Endothelial cell of umbilical vein (primary cell): ENCODE measurements around the gene FCF1. TPM values are rescaled to one million over a fixed set of nuclear protein-coding genes. Genes with fewer than 3 reads are reported as not detected.

ENCODE experiments used
- BruUV-seq: library from RNA; stranded (reverse); fragments of 400-500 nt; replicated peaks from 2 replicates; lab custom pipeline; 2021; lab: Mats Ljungman, UMichigan
- CTCF ChIA-PET: fragments of 300-600, 350-600 bp; sonication (Branson Sonifier 250); formaldehyde crosslinking; loops from one replicate; lab custom pipeline; 2021; ENCODE audit warnings: antibody characterized with exemption, inconsistent platforms; lab: Charles Lee
- POLR2A ChIA-PET: fragments of 300-600, 350-600 bp; sonication (Branson Sonifier 250); formaldehyde crosslinking; loops from one replicate; lab custom pipeline; 2021; ENCODE audit warnings: antibody characterized with exemption, inconsistent platforms; lab: Charles Lee
- DNase-seq: peaks from one replicate; pipeline ENCODE4 v3.0.0-alpha.2; 2011; ENCODE audit warnings: low read depth, low spot score
- FAIRE-seq: peaks from 2 replicates; lab custom pipeline; 2011; peaks lifted over from hg19 to GRCh38; lab: Jason Lieb, UNC
- H2AFZ ChIP-seq: 2 replicates; pipeline ENCODE4 v1.6.0; 2012; ENCODE audit warnings: low read depth, low read length, control low read depth, inconsistent platforms
- H3K27ac ChIP-seq: 2 replicates; pipeline ENCODE4 v1.5.1; 2011; ENCODE audit warnings: low read depth, mild to moderate bottlenecking, control low read depth, low read length, moderate library complexity; ENCODE audit not compliant: insufficient read depth
- H3K27me3 ChIP-seq, 2 experiments: 2 replicates each; pipeline versions ENCODE4 v1.6.0 to v1.6.1; 2011; ENCODE audit warnings: low read length in 2 of 2, mixed read lengths in 1 of 2; ENCODE audit not compliant: control insufficient read depth in 2 of 2, insufficient read depth in 2 of 2
- H3K36me3 ChIP-seq, 2 experiments: 2 replicates in 1 of 2; 3 replicates in 1 of 2; pipeline ENCODE4 v1.5.1; 2011; ENCODE audit warnings: low read length in 2 of 2, mild to moderate bottlenecking in 1 of 2, moderate library complexity in 1 of 2; ENCODE audit not compliant: control insufficient read depth in 2 of 2, insufficient read depth in 2 of 2; ENCODE audit errors: extremely low read depth in 1 of 2
- H3K4me1 ChIP-seq: 3 replicates; pipeline ENCODE4 v1.5.1; 2011; ENCODE audit warnings: mild to moderate bottlenecking, low read length; ENCODE audit not compliant: control insufficient read depth, insufficient read depth; ENCODE audit errors: extremely low read depth
- H3K4me2 ChIP-seq: 2 replicates; pipeline ENCODE4 v1.6.1; 2011; ENCODE audit warnings: low read length, control low read depth, mixed read lengths; ENCODE audit not compliant: insufficient read depth
- H3K4me3 ChIP-seq, 3 experiments: fragments of 200-600 bp in 1 of 3; sonication (generic), shearing (Covaris generic) in 1 of 3; replicated peaks in 1 of 3; 2 replicates each; pipeline ENCODE4 v1.5.1; 2011 to 2016; ENCODE audit warnings: control low read depth in 3 of 3, low read length in 3 of 3, mild to moderate bottlenecking in 2 of 3, inconsistent platforms in 1 of 3, low read depth in 1 of 3, moderate library complexity in 1 of 3; ENCODE audit not compliant: insufficient read depth in 1 of 3
- H3K79me2 ChIP-seq: 2 replicates; pipeline ENCODE4 v1.6.0; 2012; ENCODE audit warnings: low read length, inconsistent platforms; ENCODE audit not compliant: control insufficient read depth, insufficient read depth
- H3K9ac ChIP-seq: replicated peaks from 2 replicates; pipeline ENCODE3; 2011; ENCODE audit warnings: low read length, control low read depth; ENCODE audit not compliant: insufficient read depth; ENCODE audit errors: extremely low read depth
- H3K9me1 ChIP-seq: replicated peaks from 3 replicates; pipeline ENCODE4 v1.6.0; 2011; ENCODE audit warnings: mild to moderate bottlenecking, low read length; ENCODE audit not compliant: control insufficient read depth, insufficient read depth; ENCODE audit errors: extremely low read depth
- H3K9me3 ChIP-seq: replicated peaks from 2 replicates; pipeline ENCODE4 v1.5.1; 2012; ENCODE audit warnings: low read length, inconsistent platforms; ENCODE audit not compliant: control insufficient read depth, insufficient read depth
- H4K20me1 ChIP-seq: replicated peaks from 2 replicates; pipeline ENCODE3; 2011; ENCODE audit warnings: mild to moderate bottlenecking, low read length; ENCODE audit not compliant: control insufficient read depth, insufficient read depth; ENCODE audit errors: extremely low read depth
- EZH2 ChIP-seq: IDR thresholded peaks from 2 replicates; pipeline ENCODE4 v1.6.1; 2012; ENCODE audit warnings: borderline replicate concordance, low read depth, mild to moderate bottlenecking, moderate library complexity, low read length, inconsistent platforms; ENCODE audit not compliant: severe bottlenecking
- FOS ChIP-seq: IDR thresholded peaks from 2 replicates; pipeline ENCODE4 v1.6.1; 2011; ENCODE audit warnings: mild to moderate bottlenecking, low read length, moderate library complexity, borderline replicate concordance; ENCODE audit not compliant: insufficient read depth
- GATA2 ChIP-seq: IDR thresholded peaks from 2 replicates; pipeline ENCODE4 v1.7.0; 2011; ENCODE audit warnings: low read depth, mild to moderate bottlenecking, moderate library complexity, mixed read lengths, low read length; ENCODE audit not compliant: insufficient read length, insufficient read depth
- JUN ChIP-seq: IDR thresholded peaks from 2 replicates; pipeline ENCODE4 v1.6.1; 2011; ENCODE audit warnings: borderline replicate concordance, low read depth; ENCODE audit not compliant: insufficient read length, insufficient read depth
- POLR2A ChIP-seq: IDR thresholded peaks from 2 replicates; pipeline ENCODE4 v1.6.1; 2012; ENCODE audit warnings: low read depth, mild to moderate bottlenecking, control low read depth, low read length
- POLR2AphosphoS5 ChIP-seq: IDR thresholded peaks from 2 replicates; pipeline ENCODE4 v1.6.1; 2012; ENCODE audit warnings: low read depth, mild to moderate bottlenecking, control low read depth, low read length, moderate library complexity; ENCODE audit not compliant: insufficient read depth
- dilution Hi-C: fragments of 300-500 bp; cut with MboI; formaldehyde crosslinking; loops from one replicate; pipeline ENCODE4 v1.15.0; 2019; ENCODE audit warnings: low sequenced_read_pairs; ENCODE audit not compliant: extremely low pct_ligation_motif_present
- intact Hi-C: fragments of 100-400 bp; cut with micrococcal nuclease; formaldehyde crosslinking; loops from one replicate; pipeline ENCODE4 v1.10.0; 2022
- polyA plus RNA-seq, 4 experiments: library from polyadenylated mRNA; depleted of rRNA in 3 of 4; stranded (reverse) in 3 of 4; unstranded in 1 of 4; fragments of >200 nt; gene quantifications; 2 replicates each; pipeline versions ENCODE4 v1.2.1 to v1.2.3, GENCODE V29; 2011 to 2012; ENCODE audit warnings: missing spikeins in 1 of 4
- total RNA-seq: library from RNA; stranded (reverse); gene quantifications from 2 replicates; pipeline ENCODE4 v1.2.3, GENCODE V29; 2021
- TF ChIP-seq, protein P1 (sequence below): IDR thresholded peaks from 2 replicates; pipeline ENCODE4 v1.6.1; 2011; ENCODE audit not compliant: insufficient read depth, insufficient read length
- TF ChIP-seq, protein P2 (sequence below), 2 donors: IDR thresholded peaks; 1 replicate in 1 of 2; 2 replicates in 1 of 2; pipeline ENCODE4 v1.5.1; 2011; ENCODE audit warnings: low read length in 2 of 2, mild to moderate bottlenecking in 2 of 2, moderate library complexity in 2 of 2, control low read depth in 1 of 2, inconsistent platforms in 1 of 2, low read depth in 1 of 2; ENCODE audit not compliant: insufficient read depth in 1 of 2; ENCODE audit errors: extremely low read depth in 1 of 2

Gene FCF1
- total and polyA plus RNA-seq, 2 donors (not counting 3 experiments of a cell fraction or from before 2014, with no cell fraction given), result 26.2 to 58.2 TPM

DNA sequence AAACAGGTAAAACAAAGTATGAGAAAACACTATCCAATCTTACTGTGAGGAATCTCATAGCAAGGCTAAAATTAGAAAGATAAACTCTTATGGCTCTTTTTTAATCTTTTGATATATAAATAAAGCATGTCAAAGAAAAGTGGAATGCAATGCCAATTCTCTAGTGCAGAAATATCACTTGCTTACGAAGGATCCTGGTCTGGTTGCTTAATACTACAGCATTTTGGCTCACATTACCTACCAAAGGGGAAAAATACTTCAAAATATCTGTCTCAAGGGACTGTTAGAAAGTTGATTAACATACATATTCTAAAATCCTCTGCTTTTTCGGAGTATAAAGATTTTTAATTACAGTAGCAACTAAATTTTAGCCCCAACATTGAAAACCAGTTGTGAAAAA is 21.5 kb upstream of the FCF1 start:
- dilution Hi-C loops, result no loop called here

GRCh38 chr14:74693191-74693590 is 19.8 kb upstream of the FCF1 start:
- H3K9me1 ChIP-seq, result no peaks in the 10 kb centered on the region
- intact Hi-C loops, result no loop called here
- ChIA-PET POLR2A (no interaction called here), CTCF (interaction anchor here (1.2 kb wide), 1 partner anchor 83 kb away, joined by 3 read pairs; no protein-coding TSS in a partner anchor)
- H4K20me1 ChIP-seq, result no peaks in the 10 kb centered on the region
- no peak overlapping the region for H3K9ac ChIP-seq
- no peaks in the 10 kb centered on the region for H3K9me3 ChIP-seq
- no peak overlapping the region for H3K4me2 ChIP-seq
- no peak for FAIRE-seq
- H3K79me2 ChIP-seq, result peaks cover 40% of the 10 kb centered on the region
- no peak for TF ChIP-seq POLR2AphosphoS5
- TF ChIP-seq, protein P1, sequence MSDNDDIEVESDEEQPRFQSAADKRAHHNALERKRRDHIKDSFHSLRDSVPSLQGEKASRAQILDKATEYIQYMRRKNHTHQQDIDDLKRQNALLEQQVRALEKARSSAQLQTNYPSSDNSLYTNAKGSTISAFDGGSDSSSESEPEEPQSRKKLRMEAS, result no peak
- no peak for TF ChIP-seq EZH2
- TF ChIP-seq, protein P2, sequence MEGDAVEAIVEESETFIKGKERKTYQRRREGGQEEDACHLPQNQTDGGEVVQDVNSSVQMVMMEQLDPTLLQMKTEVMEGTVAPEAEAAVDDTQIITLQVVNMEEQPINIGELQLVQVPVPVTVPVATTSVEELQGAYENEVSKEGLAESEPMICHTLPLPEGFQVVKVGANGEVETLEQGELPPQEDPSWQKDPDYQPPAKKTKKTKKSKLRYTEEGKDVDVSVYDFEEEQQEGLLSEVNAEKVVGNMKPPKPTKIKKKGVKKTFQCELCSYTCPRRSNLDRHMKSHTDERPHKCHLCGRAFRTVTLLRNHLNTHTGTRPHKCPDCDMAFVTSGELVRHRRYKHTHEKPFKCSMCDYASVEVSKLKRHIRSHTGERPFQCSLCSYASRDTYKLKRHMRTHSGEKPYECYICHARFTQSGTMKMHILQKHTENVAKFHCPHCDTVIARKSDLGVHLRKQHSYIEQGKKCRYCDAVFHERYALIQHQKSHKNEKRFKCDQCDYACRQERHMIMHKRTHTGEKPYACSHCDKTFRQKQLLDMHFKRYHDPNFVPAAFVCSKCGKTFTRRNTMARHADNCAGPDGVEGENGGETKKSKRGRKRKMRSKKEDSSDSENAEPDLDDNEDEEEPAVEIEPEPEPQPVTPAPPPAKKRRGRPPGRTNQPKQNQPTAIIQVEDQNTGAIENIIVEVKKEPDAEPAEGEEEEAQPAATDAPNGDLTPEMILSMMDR (IDR thresholded peaks at IDR 0.05; ENCODE audit: extremely low read depth in 1 of 2, insufficient read depth in 1 of 2, low read depth in 1 of 2, low read length in 2 of 2), result no peak
- no peak for TF ChIP-seq JUN
- TF ChIP-seq GATA2, result no peak
- no peak for TF ChIP-seq POLR2A
- H3K27me3 ChIP-seq, result no peaks in the 10 kb centered on the region
- no peaks in the 10 kb centered on the region for H3K4me1 ChIP-seq
- no peak overlapping the region for H3K27ac ChIP-seq
- no TSS peak for BruUV-seq
- H2AFZ ChIP-seq, result no peak overlapping the region
- H3K36me3 ChIP-seq, result peaks cover 9% of the 10 kb centered on the region in 2 experiments
- dilution Hi-C loops, result no loop called here
- DNase-seq, result no peak
- H3K4me3 ChIP-seq, result no peak overlapping the region

More for the DNA sequence above, 21.5 kb upstream of the FCF1 start:
- no peaks in the 10 kb centered on the region for H4K20me1 ChIP-seq
- no peaks in the 10 kb centered on the region for H3K4me1 ChIP-seq
- H3K27ac ChIP-seq, result no peak overlapping the region
- DNase-seq, result no peak
- no peak for FAIRE-seq
- no peaks in the 10 kb centered on the region for H3K27me3 ChIP-seq
- ChIA-PET CTCF (interaction anchor here (0.6 to 1.2 kb wide), 2 partner anchors 28 to 82 kb away, joined by 3 to 4 read pairs; no protein-coding TSS in a partner anchor), POLR2A (no interaction called here)
- H2AFZ ChIP-seq, result no peak overlapping the region
- peaks cover 27% of the 10 kb centered on the region for H3K79me2 ChIP-seq
- H3K9me1 ChIP-seq, result no peaks in the 10 kb centered on the region
- BruUV-seq, result no TSS peak
- no peak overlapping the region for H3K9ac ChIP-seq
- TF ChIP-seq, protein P2 (IDR thresholded peaks at IDR 0.05; ENCODE audit: extremely low read depth in 1 of 2, insufficient read depth in 1 of 2, low read depth in 1 of 2, low read length in 2 of 2), result no peak
- TF ChIP-seq POLR2AphosphoS5 (no peak), POLR2A (no peak), EZH2 (no peak), FOS (no peak), GATA2 (no peak)
- no peaks in the 10 kb centered on the region for H3K9me3 ChIP-seq
- peaks cover 10 to 12% of the 10 kb centered on the region in 2 experiments for H3K36me3 ChIP-seq
- H3K4me2 ChIP-seq, result no peak overlapping the region
- H3K4me3 ChIP-seq, result no peak overlapping the region
- intact Hi-C loops, result no loop called here
